HEK293T (cell line): ENCODE measurements around the gene PLA2G7.

Source experiments
- ELF4 ChIP-seq: fragments of 450-650 bp; IDR thresholded peaks from 2 replicates; pipeline ENCODE4 v1.6.1; 2017; ENCODE audit warnings: antibody characterized with exemption
- FOXA1 ChIP-seq: fragments of 450-650 bp; IDR thresholded peaks from 2 replicates; pipeline ENCODE4 v1.6.1; 2016; ENCODE audit warnings: mild to moderate bottlenecking
- FOXK2 ChIP-seq: fragments of 450-650 bp; IDR thresholded peaks from 2 replicates; pipeline ENCODE4 v1.6.1; 2016; ENCODE audit warnings: mild to moderate bottlenecking
- FOXM1 ChIP-seq: fragments of 450-650 bp; IDR thresholded peaks from 2 replicates; pipeline ENCODE4 v1.6.1; 2017; ENCODE audit warnings: mild to moderate bottlenecking, borderline replicate concordance
- HDGF ChIP-seq: fragments of 450-650 bp; IDR thresholded peaks from 2 replicates; pipeline ENCODE4 v1.6.1; 2017; ENCODE audit warnings: antibody characterized with exemption, borderline replicate concordance
- SP1 ChIP-seq: fragments of 450-650 bp; IDR thresholded peaks from 2 replicates; pipeline ENCODE4 v1.6.1; 2017
- SUZ12 ChIP-seq: fragments of 450-650 bp; IDR thresholded peaks from 2 replicates; pipeline ENCODE4 v1.6.1; 2016; ENCODE audit warnings: mild to moderate bottlenecking
- TARDBP ChIP-seq: fragments of 450-650 bp; IDR thresholded peaks from 2 replicates; pipeline ENCODE4 v1.6.1; 2016
- ZNF384 ChIP-seq: fragments of 450-650 bp; IDR thresholded peaks from 2 replicates; pipeline ENCODE4 v1.6.1; 2016
- TF ChIP-seq, protein P1 (sequence below): fragments of 450-650 bp; IDR thresholded peaks from 2 replicates; pipeline ENCODE4 v1.6.1; 2016

DNA sequence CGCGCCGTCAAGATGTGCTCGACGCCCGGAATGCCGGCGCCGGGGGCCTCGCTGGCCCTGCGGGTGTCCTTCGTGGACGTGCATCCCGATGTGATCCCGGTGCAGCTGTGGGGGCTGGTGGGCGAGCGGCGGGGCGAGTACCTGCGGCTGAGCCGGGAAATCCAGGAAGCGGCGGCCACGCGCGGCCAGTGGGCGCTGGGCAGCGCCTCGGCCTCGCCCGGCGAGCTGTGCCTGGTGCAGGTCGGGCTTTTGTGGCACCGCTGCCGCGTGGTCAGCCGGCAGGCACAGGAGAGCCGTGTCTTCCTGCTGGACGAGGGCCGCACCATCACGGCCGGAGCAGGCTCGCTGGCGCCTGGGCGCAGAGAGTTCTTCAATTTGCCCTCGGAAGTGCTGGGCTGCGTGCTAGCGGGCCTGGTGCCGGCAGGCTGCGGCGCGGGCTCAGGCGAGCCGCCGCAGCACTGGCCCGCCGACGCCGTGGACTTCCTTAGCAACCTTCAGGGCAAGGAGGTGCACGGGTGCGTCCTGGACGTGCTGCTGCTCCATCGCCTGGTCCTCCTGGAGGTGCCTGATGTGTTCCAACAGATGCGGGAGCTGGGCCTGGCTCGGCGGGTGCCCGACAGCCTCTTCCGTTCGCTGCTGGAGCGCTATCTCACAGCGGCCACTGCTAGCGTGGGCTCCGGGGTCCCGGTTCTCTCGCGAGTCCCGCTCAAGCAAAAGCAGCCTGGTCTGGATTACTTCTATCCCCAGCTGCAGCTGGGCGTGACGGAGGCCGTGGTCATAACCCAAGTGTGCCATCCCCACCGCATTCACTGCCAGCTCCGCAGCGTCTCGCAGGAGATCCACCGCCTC, 46.8 kb downstream of the PLA2G7 start:
- TF ChIP-seq, protein P1, sequence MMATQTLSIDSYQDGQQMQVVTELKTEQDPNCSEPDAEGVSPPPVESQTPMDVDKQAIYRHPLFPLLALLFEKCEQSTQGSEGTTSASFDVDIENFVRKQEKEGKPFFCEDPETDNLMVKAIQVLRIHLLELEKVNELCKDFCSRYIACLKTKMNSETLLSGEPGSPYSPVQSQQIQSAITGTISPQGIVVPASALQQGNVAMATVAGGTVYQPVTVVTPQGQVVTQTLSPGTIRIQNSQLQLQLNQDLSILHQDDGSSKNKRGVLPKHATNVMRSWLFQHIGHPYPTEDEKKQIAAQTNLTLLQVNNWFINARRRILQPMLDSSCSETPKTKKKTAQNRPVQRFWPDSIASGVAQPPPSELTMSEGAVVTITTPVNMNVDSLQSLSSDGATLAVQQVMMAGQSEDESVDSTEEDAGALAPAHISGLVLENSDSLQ: no peak
- TF ChIP-seq HDGF (no peak), FOXM1 (no peak), TARDBP (no peak), FOXA1 (no peak), FOXK2 (no peak), SP1 (no peak), SUZ12 (no peak), ZNF384 (no peak), ELF4 (no peak)
